ENCODE data around the gene TGM5. TPM values are rescaled to one million over a fixed set of nuclear protein-coding genes. Genes with fewer than 3 reads are reported as not detected.

Gene TGM5
- total RNA-seq, 1 experiment from 2014 or later = not detected

GRCh38 chr15:43211224-43211735 is 55.4 kb downstream of the TGM5 start (continued):
- no peak for TF ChIP-seq REST (IDR thresholded peaks at IDR 0.05; ENCODE audit: low read depth)

GRCh38 chr15:43210807-43211206 is 55.9 kb downstream of the TGM5 start:
- POLR2A ChIA-PET = no interaction called here
- Histone ChIP-seq H3K9ac (ENCODE audit: low read length) (no peak overlapping the region), H3K79me2 (ENCODE audit: insufficient read depth, low read length) (no peaks in the 10 kb centered on the region), H3K9me2 (ENCODE audit: insufficient read depth) (no peaks in the 10 kb centered on the region), H3K4me1 (ENCODE audit: control insufficient read depth in 1 of 2, insufficient read depth in 2 of 2, low read length in 2 of 2) (no peaks in the 10 kb centered on the region), H2AFZ (ENCODE audit: low read depth, low read length, poor library complexity, severe bottlenecking) (no peak overlapping the region), H3K27ac (ENCODE audit: low read depth, low read length) (no peak overlapping the region), H3K4me3 (replicated peaks in 1 of 2; ENCODE audit: low read depth in 1 of 2, low read length in 2 of 2) (no peak overlapping the region), H3K27me3 (ENCODE audit: insufficient read depth, low read length) (no peaks in the 10 kb centered on the region), H3K9me3 (ENCODE audit: control insufficient read depth in 1 of 2, insufficient read depth in 1 of 2, low read depth in 1 of 2, low read length in 2 of 2) (no peaks in the 10 kb centered on the region), H3K4me2 (ENCODE audit: low read length) (no peak overlapping the region), H4K20me1 (ENCODE audit: insufficient read depth) (no peaks in the 10 kb centered on the region), H3K36me3 (ENCODE audit: control insufficient read depth in 1 of 2, insufficient read depth in 2 of 2, low read length in 2 of 2) (no peaks in the 10 kb centered on the region)
- no peak for DNase-seq (ENCODE audit: low read depth, low spot score)
- intact Hi-C loops (cut with micrococcal nuclease) = no loop called here
- BruUV-seq (replicated peaks) = no TSS peak
- TF ChIP-seq REST (IDR thresholded peaks at IDR 0.05; ENCODE audit: low read depth) = no peak
- RAD21 ChIA-PET (ENCODE audit: low non-redundant PET in 1 of 2, low total read pairs in 2 of 2, uncharacterized antibody in 2 of 2, unreplicated experiment in 2 of 2) = no interaction called here
- CTCF ChIA-PET = interaction anchor here (5.0 kb wide), 1 partner anchor 15 kb away, joined by 21 read pairs; no protein-coding TSS in a partner anchor
- no peak for ATAC-seq
